ENCODE data around the gene TOP3B.

The TOP3B gene

GRCh38 chr22:22013559-22014284 is 31.1 kb upstream of the TOP3B start:
- no peak for DNase-seq (ENCODE audit: low spot score)

DNA sequence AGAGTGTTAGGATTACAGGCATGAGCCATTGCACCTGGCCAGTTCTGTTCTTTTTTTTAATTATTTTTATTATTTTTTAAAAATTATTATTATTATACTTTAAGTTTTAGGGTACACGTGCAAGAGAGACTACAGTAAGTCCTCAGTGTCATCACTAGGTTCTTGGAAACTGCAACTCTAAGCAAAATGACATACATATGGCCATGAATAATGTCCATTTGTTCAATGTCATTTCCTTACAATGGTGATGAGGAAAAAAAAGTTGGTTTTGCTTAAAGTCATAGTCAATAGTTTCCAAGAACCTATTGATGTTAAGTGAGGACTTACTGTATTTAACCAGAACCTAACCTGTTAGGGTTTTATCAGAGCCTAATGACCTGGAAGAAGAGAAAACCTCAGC is 29.4 kb upstream of the TOP3B start:
- no peak for DNase-seq (ENCODE audit: low spot score)

DNA sequence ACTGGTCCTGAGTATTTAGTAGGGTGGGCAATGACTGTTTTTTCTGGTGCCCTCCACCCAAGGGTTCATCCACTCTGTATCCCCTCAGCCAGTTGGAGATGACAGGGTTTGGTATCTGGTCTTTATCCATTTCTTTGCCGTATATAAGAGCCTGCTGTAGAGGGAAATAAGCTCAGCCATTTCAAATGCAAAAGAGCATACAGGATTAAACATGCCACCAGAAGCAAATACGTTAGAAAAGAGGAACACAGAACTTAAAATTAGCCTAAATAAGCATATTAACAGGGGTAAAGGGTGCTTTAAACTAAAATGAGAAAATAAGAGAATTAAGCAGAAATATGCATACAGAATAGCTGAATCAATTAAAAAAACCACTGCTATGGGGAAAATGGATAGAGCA is 27.8 kb upstream of the TOP3B start:
- no peak for DNase-seq (ENCODE audit: low spot score)

- no peak for DNase-seq (ENCODE audit: low spot score)
Measured at GRCh38 chr22:22009661-22010060, 27.1 kb upstream of the TOP3B start.

DNA sequence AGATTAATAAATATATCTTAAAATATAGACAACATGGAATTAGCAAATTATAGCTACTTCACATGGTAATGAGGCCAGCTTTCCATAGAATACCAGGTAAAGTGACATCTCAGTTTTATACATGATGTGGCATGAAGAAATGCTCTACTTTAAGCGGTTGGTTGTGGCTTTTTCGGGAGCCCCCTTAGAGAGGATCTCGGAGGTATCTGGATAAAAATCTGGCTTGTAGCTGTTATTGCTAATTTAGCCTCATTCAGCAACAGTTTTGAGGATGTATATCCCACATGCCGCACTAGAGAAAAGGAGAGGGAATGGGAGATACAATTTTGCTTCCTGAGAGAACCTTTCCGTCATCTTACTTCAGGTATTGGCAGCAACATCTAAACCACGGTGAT is 24.0 kb upstream of the TOP3B start:
- DNase-seq (ENCODE audit: low spot score): no peak

GRCh38 chr22:22005945-22006595 is 23.5 kb upstream of the TOP3B start:
- DNase-seq (ENCODE audit: low spot score): no peak

DNA sequence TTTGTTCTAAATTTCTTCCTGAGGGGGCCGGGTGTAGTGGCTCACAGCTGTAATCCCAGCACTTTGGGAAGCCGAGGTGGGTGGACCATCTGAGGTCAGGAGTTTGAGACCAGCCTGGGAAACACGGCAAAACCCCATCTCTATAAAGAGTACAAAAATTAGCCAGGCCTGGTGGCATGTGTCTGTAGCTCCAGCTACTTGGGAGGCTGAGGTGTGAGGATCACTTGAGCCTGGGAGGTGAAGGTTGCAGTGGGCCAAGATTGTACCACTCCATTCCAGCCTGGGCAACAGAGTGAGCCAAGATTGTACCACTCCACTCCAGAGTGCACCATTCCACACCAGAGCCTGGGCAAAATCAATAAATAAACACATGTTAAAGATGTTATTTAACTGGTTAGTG is 20.6 kb upstream of the TOP3B start:
- no peak for DNase-seq (ENCODE audit: low spot score)

- no peak for DNase-seq (ENCODE audit: low spot score)
Measured at GRCh38 chr22:22002526-22003055, 20.0 kb upstream of the TOP3B start.

DNA sequence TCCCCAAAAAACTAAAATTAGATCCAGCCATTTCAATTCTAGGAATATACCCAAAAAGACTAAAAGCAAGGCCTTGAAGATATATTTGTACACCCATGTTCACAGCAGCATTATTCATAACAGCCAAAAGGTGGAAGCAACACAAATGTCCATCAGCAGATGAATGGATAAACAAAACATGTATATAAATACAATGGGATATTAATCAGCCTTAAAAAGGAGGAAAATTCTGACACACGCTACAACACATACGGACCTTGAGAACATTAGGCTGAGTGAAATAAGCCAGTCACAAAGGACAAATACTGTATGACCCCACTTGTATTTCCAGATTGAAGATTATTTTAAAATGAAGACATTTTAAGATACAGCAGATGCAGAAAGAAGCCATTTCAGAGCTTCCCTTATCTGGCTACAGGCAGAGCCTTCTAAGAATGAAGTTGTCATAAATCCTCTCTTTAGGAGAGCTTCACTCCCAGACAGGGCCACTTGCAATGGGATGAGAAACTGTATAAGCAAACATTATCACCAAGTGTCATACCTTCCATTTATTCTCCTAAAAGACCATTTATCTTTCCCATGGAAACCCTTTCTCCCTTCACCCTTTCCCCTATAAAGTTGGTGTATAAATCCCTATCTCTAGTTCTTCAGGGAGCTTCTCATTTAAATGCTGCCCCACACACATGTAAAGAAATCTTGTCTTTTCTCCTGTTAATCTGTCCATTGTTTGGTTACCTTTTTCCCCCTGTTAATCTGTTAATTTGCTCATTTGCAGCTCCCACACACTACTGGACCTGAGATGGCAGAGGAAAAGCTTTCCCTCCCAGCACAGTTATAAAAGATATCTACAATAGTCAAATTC is 19.3 kb upstream of the TOP3B start:
- DNase-seq (ENCODE audit: low spot score): no peak

GRCh38 chr22:21998595-21999247 is 16.1 kb upstream of the TOP3B start:
- no peak for DNase-seq (ENCODE audit: low spot score)

- no peak for DNase-seq (ENCODE audit: low spot score)
Measured at GRCh38 chr22:21996175-21996720, 13.7 kb upstream of the TOP3B start.

DNA sequence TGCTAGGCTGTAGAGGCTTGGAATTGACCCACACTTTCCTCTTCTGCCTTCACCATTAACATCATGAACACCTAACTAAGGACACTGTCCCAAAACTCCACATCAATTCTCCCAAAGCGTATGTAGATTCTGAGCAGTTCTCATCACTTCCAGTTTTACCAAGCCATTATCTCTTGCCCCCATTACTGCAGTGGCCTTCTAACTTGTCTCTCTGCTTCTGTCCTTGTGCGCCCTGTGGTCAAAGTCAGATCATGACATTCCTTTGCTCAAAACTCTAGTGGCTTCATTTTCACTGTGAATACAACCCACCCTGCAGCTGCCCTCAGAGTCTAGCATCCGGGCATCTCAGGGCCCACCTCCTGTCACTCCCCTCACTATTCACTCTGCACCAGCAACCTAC is 13.1 kb upstream of the TOP3B start:
- no peak for DNase-seq (ENCODE audit: low spot score)

GRCh38 chr22:21994881-21995444 is 12.4 kb upstream of the TOP3B start:
- no peak for DNase-seq (ENCODE audit: low spot score)

- no peak for DNase-seq (ENCODE audit: low spot score)
Measured at GRCh38 chr22:21992593-21993237, 10.1 kb upstream of the TOP3B start.

GRCh38 chr22:21991774-21992173 is 9.2 kb upstream of the TOP3B start:
- DNase-seq (ENCODE audit: low spot score): no peak

- DNase-seq (ENCODE audit: low spot score): no peak
Measured at GRCh38 chr22:21991304-21991596, 8.7 kb upstream of the TOP3B start.

- DNase-seq (ENCODE audit: low spot score): no peak
Measured at GRCh38 chr22:21990445-21991303, 8.1 kb upstream of the TOP3B start.

- DNase-seq (ENCODE audit: low spot score): no peak
Measured at GRCh38 chr22:21989049-21989448, 6.5 kb upstream of the TOP3B start.

- DNase-seq (ENCODE audit: low spot score): no peak
Measured at GRCh38 chr22:21985214-21985613, 2.6 kb upstream of the TOP3B start.

DNA sequence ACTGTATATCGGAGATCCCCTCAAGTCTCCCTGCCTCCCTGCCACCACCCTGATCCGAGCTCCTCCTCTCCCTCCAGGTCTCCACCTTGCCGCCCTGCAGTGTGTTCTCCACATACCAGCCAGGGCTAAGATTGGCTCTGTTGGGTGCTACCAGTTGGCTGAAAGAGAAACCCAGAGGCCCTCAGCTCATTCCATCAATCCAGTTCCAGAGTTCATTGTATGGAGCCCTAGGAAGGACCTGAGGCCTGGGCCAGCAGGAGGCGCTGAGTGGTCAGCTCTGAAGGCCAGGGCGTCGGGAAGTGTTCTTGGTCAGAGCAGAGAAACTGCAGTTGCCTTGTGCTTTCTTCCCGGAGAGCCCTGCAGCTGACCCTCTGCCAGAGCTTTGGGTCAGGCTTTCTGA is 2.2 kb upstream of the TOP3B start:
- DNase-seq (ENCODE audit: low spot score): peak; percentile 73

Measured in ecto neural progenitor cell (in vitro differentiated cells).